Calu3 (cell line): Measurements from ENCODE around the gene EFTUD2. TPM values are rescaled to one million over a fixed set of nuclear protein-coding genes. Genes with fewer than 3 reads are reported as not detected.

ENCODE experiments used
- BruUV-seq: library from RNA; stranded (reverse); fragments of 400-500 nt; replicated peaks from 2 replicates; lab custom pipeline; 2021; lab: Mats Ljungman, UMichigan
- CTCF ChIA-PET: fragments of 300-600 bp; sonication (Branson Sonifier 250); formaldehyde crosslinking; loops from one replicate; lab custom pipeline; 2022; ENCODE audit warnings: antibody characterized with exemption; lab: Charles Lee
- DNase-seq: peaks from one replicate; pipeline ENCODE4 v3.0.0; 2022
- H3K27ac Mint-ChIP-seq: one replicate; pipeline ENCODE4 v1.8.0; 2022; ENCODE audit warnings: mixed read lengths; ENCODE audit not compliant: unreplicated experiment
- H3K27me3 Mint-ChIP-seq: one replicate; pipeline ENCODE4 v1.8.0; 2022; ENCODE audit warnings: mixed read lengths; ENCODE audit not compliant: unreplicated experiment
- H3K36me3 Mint-ChIP-seq: one replicate; pipeline ENCODE4 v1.8.0; 2022; ENCODE audit warnings: mild to moderate bottlenecking, moderate library complexity, mixed read lengths; ENCODE audit not compliant: insufficient read depth, unreplicated experiment
- H3K4me1 Mint-ChIP-seq: one replicate; pipeline ENCODE4 v1.8.0; 2022; ENCODE audit warnings: mild to moderate bottlenecking, low read depth, mixed read lengths; ENCODE audit not compliant: unreplicated experiment
- H3K4me3 Mint-ChIP-seq: one replicate; pipeline ENCODE4 v1.8.0; 2022; ENCODE audit warnings: mild to moderate bottlenecking, low read depth, moderate library complexity, mixed read lengths; ENCODE audit not compliant: unreplicated experiment
- H3K9me3 Mint-ChIP-seq: one replicate; pipeline ENCODE4 v1.8.0; 2022; ENCODE audit warnings: low read depth, mixed read lengths; ENCODE audit not compliant: unreplicated experiment
- CTCF ChIP-seq: fragments of 200-600 bp; IDR thresholded peaks from one replicate; pipeline ENCODE4 v1.8.0; 2022; ENCODE audit warnings: antibody characterized with exemption; ENCODE audit not compliant: unreplicated experiment
- intact Hi-C: fragments of 100-400 bp; cut with micrococcal nuclease; formaldehyde crosslinking; loops from one replicate; pipeline ENCODE4 v1.10.0; 2022; ENCODE audit not compliant: unreplicated experiment
- total RNA-seq: library from RNA; stranded (reverse); gene quantifications from 2 replicates; pipeline ENCODE4 v1.2.3, GENCODE V29; 2022

The EFTUD2 gene
- total RNA-seq, 1 experiment from 2014 or later, result 197 TPM

GRCh38 chr17:44942456-44942855 is 43.2 kb upstream of the EFTUD2 start:
- no peak for DNase-seq
- no peak for TF ChIP-seq CTCF
- peaks cover 44% of the 10 kb centered on the region for H3K4me1 Mint-ChIP-seq
- H3K9me3 Mint-ChIP-seq, result no peaks in the 10 kb centered on the region
- H3K27me3 Mint-ChIP-seq, result no peaks in the 10 kb centered on the region
- no peak overlapping the region for H3K4me3 Mint-ChIP-seq
- intact Hi-C loops, result no loop called here
- no peak overlapping the region for H3K27ac Mint-ChIP-seq
- H3K36me3 Mint-ChIP-seq, result peaks cover 60% of the 10 kb centered on the region
- CTCF ChIA-PET, result interaction anchor here (0.7 to 1.3 kb wide), 2 partner anchors 12 to 222 kb away, joined by 3 to 4 read pairs; no protein-coding TSS in a partner anchor
- BruUV-seq, result no TSS peak

- no peaks in the 10 kb centered on the region for H3K9me3 Mint-ChIP-seq
- no peak overlapping the region for H3K4me3 Mint-ChIP-seq
- TF ChIP-seq CTCF, result no peak
- CTCF ChIA-PET, result interaction anchor here (0.5 to 1.3 kb wide), 3 partner anchors 11 to 109 kb away, joined by 3 to 4 read pairs (median 3); no protein-coding TSS in a partner anchor
- intact Hi-C loops, result no loop called here
- DNase-seq, result no peak
- BruUV-seq, result no TSS peak
- no peaks in the 10 kb centered on the region for H3K27me3 Mint-ChIP-seq
- no peak overlapping the region for H3K27ac Mint-ChIP-seq
- peaks cover 54% of the 10 kb centered on the region for H3K36me3 Mint-ChIP-seq
- peaks cover 44% of the 10 kb centered on the region for H3K4me1 Mint-ChIP-seq
These were observed 42.6 kb upstream of the EFTUD2 start for GRCh38 chr17:44941712-44942331.

DNA sequence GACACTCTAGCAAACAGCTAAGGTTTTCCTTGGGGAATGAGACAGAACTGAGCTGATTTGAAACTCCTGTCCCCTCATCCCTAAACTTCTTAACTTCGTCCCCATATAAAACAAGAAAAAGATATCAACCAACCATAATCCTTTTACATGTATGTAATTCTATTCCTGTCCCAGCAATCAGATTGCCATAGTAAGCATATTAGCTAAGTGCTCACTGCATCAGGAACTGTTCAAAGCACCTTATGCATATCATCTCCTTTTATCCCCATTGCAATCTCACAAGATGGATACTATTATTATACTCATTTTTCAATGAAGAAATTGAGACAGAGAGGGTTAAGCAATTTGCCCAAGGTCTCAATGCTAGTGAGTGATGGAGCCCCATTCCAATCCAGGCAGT is 41.5 kb upstream of the EFTUD2 start:
- DNase-seq, result no peak
- Mint-ChIP-seq H3K36me3 (peaks cover 50% of the 10 kb centered on the region), H3K4me3 (no peak overlapping the region), H3K27me3 (no peaks in the 10 kb centered on the region), H3K27ac (no peak overlapping the region), H3K4me1 (peaks cover 44% of the 10 kb centered on the region), H3K9me3 (no peaks in the 10 kb centered on the region)
- CTCF ChIA-PET, result no interaction called here
- no peak for TF ChIP-seq CTCF
- intact Hi-C loops, result no loop called here
- BruUV-seq, result no TSS peak

DNA sequence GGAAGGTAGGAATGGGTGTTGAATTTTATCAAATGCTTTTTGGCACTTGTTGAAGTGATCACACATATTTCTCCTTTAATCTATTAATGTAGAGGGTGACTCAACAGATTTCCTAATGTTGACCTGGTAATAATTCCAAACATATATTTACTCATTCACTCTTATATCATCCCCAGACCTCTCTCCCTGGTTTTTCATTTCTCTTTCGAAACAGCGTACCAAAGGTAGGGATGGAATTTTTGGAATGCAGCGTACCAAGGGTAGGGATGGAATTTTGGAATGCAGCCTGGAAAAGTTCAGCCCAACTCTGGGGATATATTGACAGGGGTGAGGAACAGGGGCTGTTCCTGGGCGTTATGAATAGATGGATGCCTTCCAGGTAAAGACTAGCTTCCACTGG is 41.1 kb upstream of the EFTUD2 start:
- no peak overlapping the region for H3K27ac Mint-ChIP-seq
- H3K27me3 Mint-ChIP-seq, result no peaks in the 10 kb centered on the region
- H3K36me3 Mint-ChIP-seq, result peaks cover 46% of the 10 kb centered on the region
- H3K4me3 Mint-ChIP-seq, result no peak overlapping the region
- H3K4me1 Mint-ChIP-seq, result peaks cover 44% of the 10 kb centered on the region
- CTCF ChIA-PET, result interaction anchor here (0.6 kb wide), 2 partner anchors 47 to 141 kb away, joined by 3 to 4 read pairs; no protein-coding TSS in a partner anchor
- DNase-seq, result no peak
- intact Hi-C loops, result no loop called here
- no TSS peak for BruUV-seq
- no peak for TF ChIP-seq CTCF
- H3K9me3 Mint-ChIP-seq, result no peaks in the 10 kb centered on the region
